CD4-positive, alpha-beta T cell (primary cell): Measurements from ENCODE around the gene TBC1D19. TPM values are rescaled to one million over a fixed set of nuclear protein-coding genes. Genes with fewer than 3 reads are reported as not detected.
A peak's percentile ranks its signal among the peaks of the same experiment; 100 is the strongest.
"Not testable (repeated sequence)": the region's sequence is repeated elsewhere in the genome, so short reads cannot be mapped to it uniquely, and the experiment has no call there.

Source experiments
- ATAC-seq: fragments of 200-7000 bp; cut with Tn5 transposase; one replicate; pipeline ENCODE4 v1.10.0; 2022; ENCODE audit warnings: mild to moderate bottlenecking; ENCODE audit not compliant: poor library complexity
- CTCF ChIA-PET: fragments of 350-600 bp; sonication (Branson Sonifier 250); formaldehyde crosslinking; loops from one replicate; lab custom pipeline; 2021; ENCODE audit warnings: antibody characterized with exemption, inconsistent platforms; lab: Charles Lee
- POLR2A ChIA-PET: fragments of 350-600 bp; sonication (Branson Sonifier 250); formaldehyde crosslinking; loops from one replicate; lab custom pipeline; 2021; ENCODE audit warnings: antibody characterized with exemption, inconsistent platforms; lab: Charles Lee
- DNase-seq, 14 experiments: peaks; one replicate each; pipeline ENCODE4 v3.0.0-alpha.2; 2013 to 2020; ENCODE audit warnings: mixed read lengths in 2 of 14
- H3K27ac ChIP-seq, 2 donors: one replicate each; pipeline versions ENCODE4 v1.5.1 to v1.7.0; 2013; ENCODE audit warnings: low read length in 2 of 2, low read depth in 1 of 2, mild to moderate bottlenecking in 1 of 2
- H3K27me3 ChIP-seq, 2 experiments: 1 replicate in 1 of 2; 2 replicates in 1 of 2; pipeline versions ENCODE4 v1.6.1 to v1.7.0; 2013; ENCODE audit warnings: low read length in 2 of 2, control low read depth in 1 of 2, mild to moderate bottlenecking in 1 of 2, moderate library complexity in 1 of 2; ENCODE audit not compliant: insufficient read depth in 2 of 2, control insufficient read depth in 1 of 2
- H3K36me3 ChIP-seq: one replicate; pipeline ENCODE4 v1.6.1; 2013; ENCODE audit warnings: low read length, control low read depth; ENCODE audit not compliant: insufficient read depth
- H3K4me1 ChIP-seq: one replicate; pipeline ENCODE4 v1.6.1; 2013; ENCODE audit warnings: low read length, control low read depth; ENCODE audit not compliant: insufficient read depth
- H3K4me3 ChIP-seq: one replicate; pipeline ENCODE4 v1.5.1; 2013; ENCODE audit warnings: mild to moderate bottlenecking, low read length, moderate library complexity
- H3K9me3 ChIP-seq, 2 experiments: 1 replicate in 1 of 2; 2 replicates in 1 of 2; pipeline versions ENCODE4 v1.6.1 to v1.7.0; 2013; ENCODE audit warnings: low read length in 2 of 2, mild to moderate bottlenecking in 2 of 2, control low read depth in 1 of 2, moderate library complexity in 1 of 2; ENCODE audit not compliant: control insufficient read depth in 1 of 2, insufficient read depth in 1 of 2
- H3K27ac Mint-ChIP-seq: one replicate; pipeline ENCODE4 v1.8.0; 2020; ENCODE audit warnings: mixed read lengths
- H3K27me3 Mint-ChIP-seq: one replicate; pipeline ENCODE4 v1.8.0; 2021; ENCODE audit warnings: mixed read lengths
- H3K36me3 Mint-ChIP-seq: one replicate; pipeline ENCODE4 v1.8.0; 2021; ENCODE audit warnings: low read depth, mixed read lengths
- H3K4me1 Mint-ChIP-seq: one replicate; pipeline ENCODE4 v1.8.0; 2021; ENCODE audit warnings: low read depth, mixed read lengths
- H3K4me3 Mint-ChIP-seq: one replicate; pipeline ENCODE4 v1.8.0; 2020; ENCODE audit warnings: mild to moderate bottlenecking, mixed read lengths
- H3K9me3 Mint-ChIP-seq: one replicate; pipeline ENCODE4 v1.8.0; 2020; ENCODE audit warnings: mixed read lengths
- intact Hi-C, 2 experiments: fragments of 100-400 bp; cut with DNase I in 1 of 2; cut with micrococcal nuclease in 1 of 2; formaldehyde crosslinking; loops; one replicate each; pipeline versions ENCODE4 v1.15.1 to v1.9.0; 2023 to 2025; cut with DNase I, micrococcal nuclease
- polyA plus RNA-seq, 2 donors: library from polyadenylated mRNA; unstranded; fragments of 120-200 nt; gene quantifications; one replicate each; pipeline ENCODE4 v1.2.1, GENCODE V29; 2013
- total RNA-seq, 174 experiments: library from RNA in 2 of 174; stranded (reverse) in 2 of 174; gene quantifications; one replicate each; pipeline ENCODE4 v1.2.3 and lab custom pipeline; 2021 to 2026
- TF ChIP-seq, protein P1 (sequence below): fragments of 200-600 bp; IDR thresholded peaks from one replicate; pipeline ENCODE4 v1.8.0; 2022; ENCODE audit warnings: antibody characterized with exemption, mild to moderate bottlenecking

Gene TBC1D19, protein sequence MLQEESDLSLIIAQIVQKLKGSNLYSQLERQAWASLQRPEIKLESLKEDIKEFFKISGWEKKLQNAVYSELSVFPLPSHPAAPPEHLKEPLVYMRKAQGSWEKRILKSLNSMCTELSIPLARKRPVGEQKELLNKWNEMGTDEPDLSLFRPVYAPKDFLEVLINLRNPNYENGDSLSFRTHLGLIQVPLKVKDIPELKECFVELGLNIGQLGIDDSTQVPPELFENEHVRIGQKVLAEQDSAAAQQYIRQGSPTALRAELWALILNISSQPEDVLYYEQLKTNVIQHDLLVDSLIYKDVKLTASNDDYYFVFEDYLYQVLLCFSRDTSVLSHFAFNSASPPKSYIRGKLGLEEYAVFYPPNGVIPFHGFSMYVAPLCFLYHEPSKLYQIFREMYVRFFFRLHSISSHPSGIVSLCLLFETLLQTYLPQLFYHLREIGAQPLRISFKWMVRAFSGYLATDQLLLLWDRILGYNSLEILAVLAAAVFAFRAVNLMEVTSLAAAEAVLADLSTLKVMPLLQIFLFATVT
- 1 to 10 TPM; 4.0 to 4.8 TPM for total RNA-seq
- polyA plus RNA-seq (2013, experiment 1 of 2): 4.2 TPM
- 5.5 TPM for polyA plus RNA-seq (2013, experiment 2 of 2)
- total RNA-seq (lab: John Stamatoyannopoulos, UW): 3.1 to 21.2 (median 11.2) reads per million in 172 experiments

DNA sequence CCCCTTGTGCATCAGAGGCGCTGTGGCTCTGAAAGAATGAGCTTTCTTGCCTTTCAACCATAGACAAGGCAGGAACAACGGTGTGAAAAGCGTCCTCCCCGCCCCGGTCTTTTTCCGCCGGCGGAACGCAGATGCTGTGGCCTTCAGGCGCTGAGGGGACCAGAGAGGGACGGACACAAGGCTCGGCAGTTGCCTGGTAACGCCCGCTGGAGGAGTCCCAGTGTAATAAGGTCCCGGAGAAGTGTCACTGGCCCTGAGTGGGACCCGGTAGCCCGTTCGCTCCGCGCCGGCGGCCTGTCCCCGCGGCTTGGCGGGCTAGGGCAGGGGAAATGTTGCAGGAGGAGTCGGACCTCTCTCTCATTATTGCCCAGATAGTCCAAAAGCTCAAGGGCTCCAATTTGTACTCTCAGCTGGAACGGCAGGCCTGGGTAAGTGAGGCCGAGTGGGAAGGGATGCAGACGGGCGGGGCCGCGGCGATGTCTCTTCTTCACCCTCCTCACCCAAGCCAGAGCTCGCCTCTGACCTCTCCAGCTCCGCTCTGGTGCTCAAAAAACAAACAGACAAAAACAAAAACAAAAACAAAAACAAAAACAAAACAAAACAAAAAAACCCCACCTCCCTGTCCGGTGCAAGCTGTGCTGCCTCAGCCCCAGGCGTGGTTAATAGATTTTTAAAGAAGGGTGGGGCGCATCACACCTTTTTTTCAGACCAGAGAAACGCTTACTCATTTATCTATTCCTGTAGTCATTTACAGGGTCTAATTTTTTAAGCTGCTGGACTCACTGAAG lies at the start of gene TBC1D19:
TBC1D19 (plus strand) TSS at position 220 of the 788 bp plus-strand sequence; CDS start at position 330, 110 bp downstream.
- Mint-ChIP-seq H3K27me3 (peaks cover 3% of the 10 kb centered on the region), H3K27ac (peak within 1 kb of the TSS; percentile 95), H3K4me1 (peaks cover 28% of the 10 kb centered on the region), H3K9me3 (no peaks in the 10 kb centered on the region), H3K4me3 (peak within 1 kb of the TSS; percentile 96), H3K36me3 (peaks cover 15% of the 10 kb centered on the region)
- ChIA-PET POLR2A (interaction anchor here (0.5 to 3.0 kb wide), 21 partner anchors 9 to 2000 kb away, joined by 3 to 31 read pairs (median 4); partner anchors contain the start of genes DHX15, RBPJ, SEPSECS and STIM2), CTCF (interaction anchor here (0.9 to 2.2 kb wide), 3 partner anchors 126 to 426 kb away, joined by 3 to 7 read pairs (median 5); partner anchors contain the start of gene STIM2)
- ATAC-seq (peak; percentile 87), DNase-seq (peak; percentile 78 to 93 (median 86))
- Histone ChIP-seq H3K36me3 (no peaks in the 10 kb centered on the region), H3K27me3 (no peaks in the 10 kb centered on the region), H3K4me3 (peak within 1 kb of the TSS; percentile 76), H3K9me3 (no peaks in the 10 kb centered on the region), H3K4me1 (peaks cover 11% of the 10 kb centered on the region), H3K27ac (peak within 1 kb of the TSS; percentile 81 to 85)
- TF ChIP-seq, protein P1, sequence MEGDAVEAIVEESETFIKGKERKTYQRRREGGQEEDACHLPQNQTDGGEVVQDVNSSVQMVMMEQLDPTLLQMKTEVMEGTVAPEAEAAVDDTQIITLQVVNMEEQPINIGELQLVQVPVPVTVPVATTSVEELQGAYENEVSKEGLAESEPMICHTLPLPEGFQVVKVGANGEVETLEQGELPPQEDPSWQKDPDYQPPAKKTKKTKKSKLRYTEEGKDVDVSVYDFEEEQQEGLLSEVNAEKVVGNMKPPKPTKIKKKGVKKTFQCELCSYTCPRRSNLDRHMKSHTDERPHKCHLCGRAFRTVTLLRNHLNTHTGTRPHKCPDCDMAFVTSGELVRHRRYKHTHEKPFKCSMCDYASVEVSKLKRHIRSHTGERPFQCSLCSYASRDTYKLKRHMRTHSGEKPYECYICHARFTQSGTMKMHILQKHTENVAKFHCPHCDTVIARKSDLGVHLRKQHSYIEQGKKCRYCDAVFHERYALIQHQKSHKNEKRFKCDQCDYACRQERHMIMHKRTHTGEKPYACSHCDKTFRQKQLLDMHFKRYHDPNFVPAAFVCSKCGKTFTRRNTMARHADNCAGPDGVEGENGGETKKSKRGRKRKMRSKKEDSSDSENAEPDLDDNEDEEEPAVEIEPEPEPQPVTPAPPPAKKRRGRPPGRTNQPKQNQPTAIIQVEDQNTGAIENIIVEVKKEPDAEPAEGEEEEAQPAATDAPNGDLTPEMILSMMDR: no peak
- intact Hi-C loops: loop anchor here (5.0 to 10.0 kb wide), 9 partner anchors 129 to 1272 kb away; partner anchors contain the start of genes RBPJ (in 1 of the 2), STIM2 (in 1 of the 2) and ZCCHC4 (in 1 of the 2)

GRCh38 chr4:26542991-26543390 lies 40.9 kb upstream of the TBC1D19 start:
- Mint-ChIP-seq H3K27ac (no peak overlapping the region), H3K27me3 (no peaks in the 10 kb centered on the region), H3K4me3 (no peak overlapping the region), H3K36me3 (no peaks in the 10 kb centered on the region), H3K9me3 (peaks cover 24% of the 10 kb centered on the region), H3K4me1 (no peaks in the 10 kb centered on the region)
- Histone ChIP-seq H3K4me1 (no peaks in the 10 kb centered on the region), H3K36me3 (no peaks in the 10 kb centered on the region), H3K27ac (no peak overlapping the region), H3K27me3 (no peaks in the 10 kb centered on the region), H3K9me3 (peaks cover 0 to 4% of the 10 kb centered on the region in 2 experiments), H3K4me3 (no peak overlapping the region)
- no peak for ATAC-seq
- TF ChIP-seq, protein P1: no peak
- intact Hi-C loops: no loop called here
- POLR2A ChIA-PET: no interaction called here
- CTCF ChIA-PET: no interaction called here
- no peak for DNase-seq

DNA sequence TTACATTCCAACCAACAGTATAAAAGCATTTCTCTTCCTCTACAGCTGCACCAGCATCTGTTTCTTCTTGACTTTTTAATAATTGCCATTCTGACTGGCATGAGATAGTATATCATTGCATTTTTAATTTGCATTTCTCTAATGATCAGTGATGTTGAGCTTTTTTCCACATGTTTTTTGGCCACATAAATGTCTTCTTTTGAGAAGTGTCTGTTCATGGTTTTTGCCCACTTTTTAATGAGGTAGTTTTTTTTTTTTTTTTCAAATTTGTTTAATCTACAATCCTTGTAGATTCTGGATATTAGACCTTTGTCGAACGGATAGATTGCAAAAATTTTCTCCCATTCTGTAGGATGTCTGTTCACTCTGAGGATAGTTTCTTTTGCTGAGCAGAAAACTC lies 39.5 kb upstream of the TBC1D19 start:
- H3K27ac Mint-ChIP-seq: no peak overlapping the region
- ChIA-PET POLR2A (no interaction called here), CTCF (no interaction called here)
- no peaks in the 10 kb centered on the region for H3K36me3 Mint-ChIP-seq
- DNase-seq (no peak), ATAC-seq (no peak)
- Histone ChIP-seq H3K36me3 (no peaks in the 10 kb centered on the region), H3K4me3 (no peak overlapping the region), H3K27ac (no peak overlapping the region), H3K9me3 (peaks cover 0 to 4% of the 10 kb centered on the region in 2 experiments), H3K27me3 (no peaks in the 10 kb centered on the region), H3K4me1 (no peaks in the 10 kb centered on the region)
- peaks cover 8% of the 10 kb centered on the region for H3K27me3 Mint-ChIP-seq
- H3K4me1 Mint-ChIP-seq: no peaks in the 10 kb centered on the region
- intact Hi-C loops: no loop called here
- TF ChIP-seq, protein P1: no peak
- peaks cover 25% of the 10 kb centered on the region for H3K9me3 Mint-ChIP-seq
- no peak overlapping the region for H3K4me3 Mint-ChIP-seq

DNA sequence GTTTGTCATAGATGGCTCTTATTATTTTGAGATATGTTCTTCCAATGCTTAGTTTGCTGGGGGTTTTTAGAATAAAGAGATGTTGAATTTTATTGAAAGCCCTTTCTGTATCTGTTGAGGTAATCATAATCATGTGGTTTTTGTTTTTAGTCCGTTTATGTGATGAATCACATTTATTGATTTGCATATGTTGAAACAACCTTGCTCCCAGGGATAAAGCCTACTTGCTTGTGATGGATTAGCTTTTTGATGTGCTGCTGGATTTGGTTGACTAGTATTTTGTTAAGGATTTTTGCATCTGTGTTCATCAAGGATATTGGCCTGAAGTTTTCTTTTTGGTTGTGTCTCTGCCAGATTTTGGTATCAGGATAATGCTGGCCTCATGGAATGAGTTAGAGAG lies 35.5 kb upstream of the TBC1D19 start:
- H3K9me3 ChIP-seq, H3K36me3 ChIP-seq, H3K27ac ChIP-seq, CTCF ChIA-PET, H3K36me3 Mint-ChIP-seq, H3K4me3 ChIP-seq, H3K27ac Mint-ChIP-seq, POLR2A ChIA-PET, H3K4me1 ChIP-seq, intact Hi-C loops, H3K4me3 Mint-ChIP-seq, DNase-seq, ATAC-seq, H3K27me3 ChIP-seq, H3K4me1 Mint-ChIP-seq: not testable (repeated sequence)
- Mint-ChIP-seq H3K27me3 (peaks cover 20% of the 10 kb centered on the region), H3K9me3 (peaks cover 24% of the 10 kb centered on the region)
